Left ventricle myocardium superior (tissue), 1 donor: ENCODE measurements around the gene HYAL1. TPM values are rescaled to one million over a fixed set of nuclear protein-coding genes. Genes with fewer than 3 reads are reported as not detected.
"Not testable (repeated sequence)": the region's sequence is repeated elsewhere in the genome, so short reads cannot be mapped to it uniquely, and the experiment has no call there.

Experiments used
- ATAC-seq: fragments of 200-7000 bp; cut with Tn5 transposase; one replicate; pipeline ENCODE4 v1.9.1; 2020; ENCODE audit warnings: mild to moderate bottlenecking, moderate library complexity
- DNase-seq: peaks from one replicate; pipeline ENCODE4 v3.0.0-alpha.2; 2020
- intact Hi-C: fragments of 100-400 bp; cut with micrococcal nuclease; formaldehyde crosslinking; loops from one replicate; pipeline ENCODE4 v1.11.0; 2022
- total RNA-seq: library from RNA; stranded (reverse); fragmentation: NEBNext Ultra II Directional; extraction: Animal tissue kit (Norgen Biotek cat#: 25700); gene quantifications from one replicate; pipeline ENCODE4 v1.2.1, GENCODE V29; 2021
- donor health status: DM: no; HTN: yes; CAD: no; lungs with severe emphysema.

The HYAL1 gene
- total RNA-seq, 1 donor from 2014 or later, result 70.0 TPM

DNA sequence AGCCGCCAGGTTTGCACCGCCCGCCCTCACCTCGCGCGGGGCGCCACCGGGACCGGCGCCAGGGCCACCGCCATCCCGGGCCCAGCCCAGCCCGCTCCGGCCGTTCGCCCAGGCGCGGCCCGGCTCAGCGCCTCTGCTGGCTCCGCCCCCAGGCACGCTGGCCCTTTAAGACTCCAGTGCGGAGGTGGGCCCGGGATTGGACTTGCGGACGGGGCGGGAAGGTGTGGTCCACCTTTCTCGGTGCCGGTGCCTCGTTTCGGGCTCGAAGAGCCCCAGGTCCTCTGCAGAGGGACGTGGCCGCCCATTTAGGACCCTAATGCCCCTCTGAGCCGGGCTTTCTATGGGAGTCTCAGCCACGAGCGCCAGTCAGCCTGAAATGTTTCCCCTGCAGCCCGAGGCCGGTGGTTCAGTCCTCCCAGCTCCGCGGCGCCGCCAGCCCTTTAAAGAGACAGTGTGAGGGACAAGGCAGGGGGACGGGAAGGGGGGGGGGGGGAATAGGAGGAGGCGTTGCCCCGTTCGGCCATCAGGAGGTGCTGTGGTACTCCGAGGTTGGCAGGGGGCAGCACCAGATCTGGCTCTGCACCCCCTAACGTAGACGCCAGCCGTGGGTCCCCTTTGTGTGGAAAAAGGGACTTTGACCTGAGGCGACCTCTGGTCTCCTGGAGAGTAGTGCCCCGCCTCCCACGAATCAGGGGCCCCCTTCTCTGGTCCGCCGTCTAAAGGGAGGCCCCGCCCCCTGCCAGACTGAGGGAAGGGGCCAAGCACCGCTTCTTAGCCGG is 18.2 kb upstream of the HYAL1 start:
- intact Hi-C loops, result no loop called here
- ATAC-seq (peak; percentile 81), DNase-seq (peak; percentile 95)

DNA sequence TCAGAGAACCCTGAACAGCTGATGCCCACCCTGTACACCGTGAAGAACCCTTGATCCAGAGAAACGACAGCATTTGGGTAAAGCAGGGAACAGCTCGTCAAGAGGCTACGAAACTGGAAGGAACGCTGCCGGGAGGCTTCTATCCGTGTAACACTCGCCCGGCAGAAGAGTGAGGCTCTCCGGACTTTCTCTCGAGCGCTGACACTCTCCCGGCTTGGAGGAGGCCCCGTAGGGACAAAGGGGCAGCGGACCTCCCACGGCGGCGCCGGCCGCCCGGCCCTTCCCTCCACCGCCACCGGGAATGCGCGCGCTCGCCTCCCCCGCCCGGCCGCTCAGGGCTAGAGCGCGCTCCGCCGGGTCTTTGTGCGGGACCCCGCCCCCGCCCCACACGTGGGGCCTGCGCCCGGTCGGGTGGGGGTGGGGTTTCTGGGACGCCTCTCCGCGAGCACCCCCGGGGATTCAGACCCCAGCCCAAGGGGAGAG is 17.5 kb upstream of the HYAL1 start:
- DNase-seq (peak; percentile 90), ATAC-seq (peak; percentile 73)
- intact Hi-C loops, result no loop called here

DNA sequence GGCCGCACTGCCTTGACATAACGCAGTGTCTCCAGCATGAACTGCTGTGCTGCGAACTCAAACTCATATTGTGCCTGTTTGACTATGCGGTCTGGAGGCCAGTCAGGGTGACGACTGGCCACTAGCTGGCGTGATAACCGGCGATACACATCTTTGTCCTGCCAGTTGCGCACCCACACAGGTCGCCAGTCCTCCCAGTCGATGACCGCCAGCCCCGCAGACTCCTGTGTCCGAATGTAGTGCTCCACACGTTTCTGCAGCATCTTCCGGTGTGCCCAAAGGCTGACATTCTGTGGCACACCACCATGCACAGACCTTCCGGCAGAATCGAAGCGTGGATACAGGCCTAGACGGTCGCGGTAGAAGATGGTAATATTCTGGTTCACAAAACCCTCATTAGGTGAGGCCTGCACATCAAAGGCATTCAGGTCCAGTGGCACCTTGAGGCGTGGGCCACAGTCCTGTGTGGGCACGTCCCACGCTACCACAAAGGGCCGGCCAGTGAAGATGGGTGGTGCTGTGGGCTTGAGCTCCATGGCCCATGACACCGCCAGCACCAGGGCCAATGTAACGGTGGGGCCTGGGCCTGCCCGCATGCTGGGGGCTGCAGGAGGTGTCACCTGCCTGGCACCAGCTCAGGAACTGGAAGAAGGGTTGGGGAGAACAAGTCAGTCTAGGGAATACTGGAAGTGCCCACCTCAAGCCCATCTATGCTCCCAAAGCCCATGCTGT is 16.7 kb upstream of the HYAL1 start:
- no peak for DNase-seq

DNA sequence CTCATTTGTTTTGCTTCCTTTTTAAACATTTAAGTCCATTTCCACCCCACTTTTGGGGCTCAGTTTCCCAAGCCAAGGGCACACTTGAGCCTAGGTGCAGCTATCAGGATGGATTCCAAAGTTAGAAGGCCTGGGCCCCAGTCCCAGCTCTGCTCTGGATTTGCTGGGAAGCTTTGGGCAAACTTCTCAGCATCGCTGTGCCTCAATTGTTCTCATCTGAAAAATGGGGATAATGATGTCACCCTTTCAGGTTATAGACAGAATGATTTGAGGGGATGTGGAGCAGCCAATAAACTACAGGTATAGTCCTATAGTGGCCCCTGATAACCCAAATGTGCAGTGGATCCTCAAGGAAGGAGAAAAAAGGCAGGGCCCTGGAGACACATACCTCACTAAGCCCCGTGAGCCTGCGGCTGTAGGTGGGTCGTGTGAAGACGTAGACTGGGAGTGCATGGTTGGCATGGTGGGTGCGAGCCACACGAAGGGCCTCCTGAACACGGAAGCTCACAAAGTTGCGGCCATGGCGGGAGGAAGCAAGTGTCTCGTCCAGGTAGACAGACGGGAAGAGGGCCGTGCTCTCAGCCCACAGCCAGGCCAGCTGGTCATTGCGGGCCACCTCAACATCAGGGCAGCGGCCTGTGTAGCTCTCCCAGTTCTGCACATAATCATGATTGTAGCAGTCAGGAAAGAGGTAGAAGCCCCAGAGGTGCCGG is 16.0 kb upstream of the HYAL1 start:
- no peak for ATAC-seq
- intact Hi-C loops, result no loop called here
- no peak for DNase-seq

More for the DNA sequence above, 16.7 kb upstream of the HYAL1 start:
- intact Hi-C loops, result no loop called here
- no peak for ATAC-seq

DNA sequence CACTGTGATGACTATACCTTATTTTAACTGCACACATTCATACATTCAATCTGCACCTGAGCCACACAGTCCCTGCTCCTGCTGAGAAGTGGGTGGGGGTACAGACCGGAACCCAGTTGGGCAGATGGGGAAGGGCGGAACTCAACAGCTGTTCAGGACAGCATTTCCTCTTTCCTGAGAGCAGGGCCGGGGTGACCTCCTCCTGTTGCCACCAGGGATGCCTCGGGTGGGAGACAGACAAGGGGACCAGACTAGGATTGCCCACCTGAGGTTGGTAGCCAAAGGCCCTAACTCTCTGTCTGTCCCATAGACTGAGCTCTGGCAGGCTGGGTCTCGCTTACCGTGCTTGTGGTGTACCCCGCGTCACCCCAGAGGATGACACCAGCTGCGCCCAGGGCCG is 15.2 kb upstream of the HYAL1 start:
- intact Hi-C loops, result no loop called here
- no peak for ATAC-seq

DNA sequence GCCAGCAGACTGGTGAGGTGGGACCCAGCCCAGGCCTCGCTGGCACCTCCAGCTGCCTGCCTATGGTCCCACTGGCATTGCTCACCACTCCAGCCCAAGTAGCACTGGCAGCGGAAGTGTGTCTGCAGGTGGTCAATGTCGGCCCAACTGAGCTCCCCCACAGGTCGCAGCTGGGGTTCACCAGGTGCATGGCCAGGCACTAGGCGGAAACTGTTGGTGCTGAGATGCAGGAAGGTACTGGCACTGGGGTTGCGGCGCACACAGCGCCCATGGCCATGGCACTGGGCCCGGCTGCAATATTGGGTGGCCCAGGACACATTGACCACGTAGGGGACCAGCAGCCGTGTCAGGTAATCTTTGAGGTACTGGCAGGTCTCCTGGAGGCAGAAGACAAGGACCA is 14.8 kb upstream of the HYAL1 start:
- DNase-seq, result no peak
- intact Hi-C loops, result no loop called here
- no peak for ATAC-seq

More for the DNA sequence above, 15.2 kb upstream of the HYAL1 start:
- no peak for DNase-seq

DNA sequence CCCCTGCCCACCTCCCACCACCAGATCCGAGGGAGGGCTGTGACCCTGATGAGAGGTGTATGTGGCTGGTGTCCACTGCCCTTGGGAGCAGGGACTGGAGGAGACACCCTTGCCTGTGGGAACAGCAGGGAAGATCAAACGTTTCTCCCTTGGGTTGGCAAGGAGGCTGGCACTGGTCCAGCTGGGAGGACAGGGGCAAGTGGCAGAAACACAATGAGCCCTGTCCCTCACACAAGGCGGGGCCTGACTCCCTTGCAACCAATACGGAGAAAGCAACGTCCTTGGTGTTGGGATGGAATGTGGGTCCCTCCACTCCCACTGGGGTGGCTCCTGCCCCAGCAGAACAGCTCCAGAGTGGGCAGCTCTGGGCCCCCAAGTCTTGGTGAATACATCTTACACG is 13.9 kb upstream of the HYAL1 start:
- ATAC-seq (no peak), DNase-seq (peak; percentile 49)
- intact Hi-C loops, result no loop called here

DNA sequence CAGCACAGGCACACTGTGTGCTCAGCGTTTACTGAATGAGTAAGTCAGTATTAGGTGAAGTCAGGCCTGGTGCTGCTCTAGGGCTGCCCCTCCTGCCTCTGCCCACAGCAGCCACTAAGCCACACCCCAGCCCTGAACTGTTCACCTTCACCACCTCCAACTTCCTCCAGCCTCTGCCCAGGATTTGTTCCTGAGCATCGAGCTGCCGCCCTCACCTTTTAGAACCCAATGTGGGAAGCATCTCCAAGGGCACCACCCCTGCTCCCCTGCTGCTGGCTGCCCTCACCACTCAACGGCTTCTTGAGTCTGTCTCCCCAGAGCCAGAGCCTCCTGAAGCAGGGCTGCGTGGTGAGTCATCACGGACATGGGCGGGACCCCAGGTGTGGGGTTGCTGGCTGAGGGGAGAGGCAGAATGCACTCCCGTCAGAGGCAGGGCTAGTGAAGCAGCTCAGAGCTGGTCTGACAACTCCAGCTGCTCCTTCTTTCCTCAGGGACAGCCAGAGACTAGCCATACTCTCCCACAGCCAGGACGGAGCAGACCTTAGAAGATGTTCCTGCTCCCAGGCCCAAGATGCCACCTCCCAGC is 13.4 kb upstream of the HYAL1 start:
- intact Hi-C loops, result no loop called here
- ATAC-seq (no peak), DNase-seq (no peak)

DNA sequence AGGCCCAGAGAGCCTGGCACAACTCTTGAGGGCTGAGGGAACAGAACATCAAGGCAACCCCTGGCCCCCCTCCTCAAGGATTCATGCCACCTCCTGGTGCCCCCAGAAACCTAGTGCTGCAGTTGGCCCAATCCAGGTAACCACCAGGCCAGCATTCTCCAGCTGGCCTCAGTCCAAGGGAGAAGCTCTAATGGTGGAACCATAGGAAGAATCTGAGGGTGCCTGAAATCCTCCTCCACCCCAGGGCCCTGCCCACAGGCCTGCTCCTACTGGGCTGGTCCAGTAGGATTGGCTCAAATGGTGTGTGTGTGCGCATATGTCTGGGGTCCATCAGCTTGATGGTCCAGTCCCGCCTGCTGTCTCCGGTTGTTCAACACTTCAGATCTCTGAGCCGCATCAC is 11.4 kb upstream of the HYAL1 start:
- DNase-seq (no peak), ATAC-seq (no peak)
- intact Hi-C loops, result no loop called here

DNA sequence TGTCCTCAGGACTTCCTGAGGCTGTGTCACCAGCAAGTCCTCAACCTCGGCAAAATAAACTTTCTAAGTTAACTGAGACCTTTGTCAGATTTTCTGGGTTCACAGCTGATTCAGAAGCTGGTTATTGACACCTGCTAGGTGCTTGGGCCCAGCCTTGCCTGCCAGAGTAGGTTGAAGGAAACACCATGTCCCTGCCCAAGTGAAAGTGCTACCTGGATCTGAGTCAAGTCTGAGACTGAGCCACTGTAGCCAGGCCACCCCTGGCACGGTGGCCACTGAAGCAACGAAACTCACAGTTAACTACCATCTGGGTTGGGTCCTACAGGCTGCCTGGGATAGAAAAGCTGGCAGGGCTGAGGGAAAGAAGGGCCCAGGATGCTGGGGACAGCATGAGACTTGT is 11.0 kb upstream of the HYAL1 start:
- DNase-seq (no peak), ATAC-seq (peak; percentile 37)
- intact Hi-C loops, result no loop called here

DNA sequence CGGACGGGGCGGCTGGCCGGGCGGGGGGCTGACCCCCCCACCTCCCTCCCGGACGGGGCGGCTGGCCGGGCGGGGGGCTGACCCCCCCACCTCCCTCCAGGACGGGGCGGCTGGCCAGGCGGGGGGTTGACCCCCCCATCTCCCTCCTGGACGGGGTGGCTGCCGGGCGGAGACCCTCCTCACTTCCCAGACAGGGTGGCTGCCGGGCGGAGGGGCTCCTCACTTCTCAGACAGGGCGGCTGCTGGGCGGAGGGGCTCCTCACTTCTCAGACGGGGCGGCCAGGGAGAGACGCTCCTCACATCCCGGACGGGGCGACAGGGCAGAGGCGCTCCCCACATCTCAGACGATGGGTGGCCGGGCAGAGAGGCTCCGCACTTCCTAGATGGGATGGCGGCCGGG is 8.7 kb upstream of the HYAL1 start:
- intact Hi-C loops, ATAC-seq, DNase-seq: not testable (repeated sequence)

DNA sequence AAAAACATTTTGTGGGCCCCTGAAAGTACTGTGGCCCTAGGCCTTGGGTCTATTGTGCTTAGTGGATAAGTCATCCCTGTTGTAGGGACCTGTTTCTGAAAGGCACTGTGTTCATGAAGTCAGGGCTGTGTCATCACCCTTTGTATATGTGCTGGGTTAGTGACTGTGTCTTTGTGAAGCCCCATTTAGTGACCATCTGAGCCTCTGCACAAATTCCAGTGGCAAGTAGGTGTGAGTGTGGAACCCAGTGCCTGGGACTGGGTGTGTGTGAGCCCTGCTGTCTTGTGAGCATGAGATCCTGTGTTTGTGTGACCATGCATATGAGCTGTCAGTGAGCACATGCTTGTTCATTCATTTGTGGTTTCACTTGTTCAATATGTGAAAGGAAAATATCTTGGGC is 1.2 kb upstream of the HYAL1 start:
- ATAC-seq (no peak), DNase-seq (no peak)
- intact Hi-C loops, result no loop called here

DNA sequence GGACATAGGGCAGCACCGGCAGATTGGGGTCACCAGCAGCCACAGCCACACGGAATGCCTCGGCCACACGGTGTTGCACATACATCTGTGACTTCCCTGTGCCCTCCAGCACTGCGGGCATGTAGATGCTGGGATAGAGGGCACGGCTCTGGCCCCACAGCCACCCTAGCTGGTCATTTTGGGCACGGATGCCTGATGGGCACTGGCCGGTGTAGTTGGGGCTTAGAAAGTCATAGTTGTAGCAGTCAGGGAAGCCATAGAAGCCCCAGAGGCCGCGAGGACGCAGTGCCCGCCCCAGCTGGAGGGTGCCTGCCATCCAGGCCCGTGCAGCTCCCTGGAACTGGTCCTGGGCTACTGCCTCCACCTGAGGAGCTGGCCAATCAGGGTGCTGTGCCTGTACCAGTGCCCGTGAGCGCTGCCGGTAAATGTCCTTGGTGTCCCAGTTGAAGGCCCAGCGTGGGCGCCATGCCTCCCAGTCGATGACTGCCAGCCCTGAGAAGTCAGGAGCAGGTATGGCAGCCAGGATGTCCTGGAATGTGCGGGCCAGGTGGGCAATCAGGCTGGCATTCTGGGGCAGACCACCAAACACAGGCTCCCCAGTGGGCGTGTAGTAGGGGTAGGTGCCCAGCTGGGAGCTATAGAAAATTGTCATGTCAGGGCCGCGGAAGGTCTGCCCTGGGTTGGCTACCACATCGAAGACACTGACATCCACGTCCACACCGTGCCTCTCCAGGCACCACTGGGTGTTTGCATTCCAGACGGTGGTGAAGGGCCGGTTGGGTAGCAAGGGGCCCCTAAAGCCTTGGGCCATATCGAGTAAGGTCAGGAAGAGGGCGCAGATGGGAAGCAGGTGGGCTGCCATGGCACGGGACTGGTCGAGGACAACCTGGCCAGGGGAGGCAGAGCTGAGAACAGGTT is 1.0 kb downstream of the HYAL1 start:
- intact Hi-C loops, result no loop called here
- DNase-seq (peak; percentile 47), ATAC-seq (no peak)

DNA sequence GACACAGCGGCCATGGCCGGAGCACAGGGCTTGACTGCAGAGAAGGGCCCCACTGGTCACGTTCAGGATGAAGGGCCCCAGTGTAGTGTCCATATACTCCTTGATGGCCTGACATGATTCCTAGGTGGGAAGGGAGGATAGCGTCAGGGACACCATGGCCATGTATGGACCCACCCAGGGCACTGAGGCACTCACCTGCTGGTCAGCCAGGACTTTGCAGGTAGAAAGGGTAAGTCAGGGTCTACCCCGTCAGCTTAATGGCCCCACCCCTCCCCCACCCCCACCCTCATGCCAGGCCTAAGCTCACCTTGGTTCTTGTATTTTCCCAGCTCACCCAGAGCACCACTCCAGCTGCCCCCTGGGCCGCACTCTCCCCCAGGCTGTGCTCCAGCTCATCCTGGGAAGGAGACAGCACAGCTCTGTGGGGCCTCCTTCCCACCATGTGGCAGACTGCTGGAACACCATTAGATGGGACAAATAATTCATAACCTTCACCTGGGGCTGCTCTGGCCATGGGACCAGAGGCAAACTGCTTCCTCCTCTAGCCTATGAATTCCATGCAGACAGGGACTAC is 2.6 kb downstream of the HYAL1 start:
- ATAC-seq, result no peak
- intact Hi-C loops, result no loop called here

DNA sequence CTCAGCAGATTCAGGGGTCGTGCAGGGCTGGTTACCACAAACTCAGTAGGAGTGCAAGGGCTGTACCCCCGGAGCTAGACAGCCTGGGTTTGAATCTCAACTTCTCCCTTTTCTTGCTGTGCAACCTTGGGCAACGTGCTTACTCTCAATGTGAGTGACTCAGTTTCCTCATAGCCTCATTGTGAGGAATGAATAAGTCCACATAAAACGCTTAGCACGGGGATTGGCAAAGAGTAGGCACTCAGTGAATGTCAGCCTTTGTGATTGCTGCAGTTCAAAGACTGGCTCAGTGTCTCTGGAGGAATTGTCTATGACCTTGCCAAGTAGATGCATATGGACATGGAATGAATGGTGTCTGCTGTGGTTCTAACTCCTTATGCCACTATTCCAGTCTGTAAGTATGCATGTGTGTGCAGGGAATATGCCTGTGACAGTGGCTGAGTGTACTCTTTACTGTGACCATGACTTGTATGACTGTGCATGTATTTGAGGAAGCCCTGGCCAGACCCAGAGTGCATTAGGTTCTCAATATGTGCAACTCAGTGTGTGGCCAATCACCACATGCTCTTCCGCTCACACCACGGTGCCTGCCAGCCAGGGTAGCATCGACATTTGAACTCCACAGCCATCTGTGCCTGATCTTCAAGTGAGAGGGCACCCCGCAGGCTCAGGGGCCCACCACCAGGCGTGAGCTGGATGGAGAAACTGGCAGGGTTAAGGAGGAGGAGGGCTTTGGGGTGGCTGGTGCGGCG is 3.3 kb downstream of the HYAL1 start:
- ATAC-seq (peak; percentile 0), DNase-seq (peak; percentile 52)
- intact Hi-C loops, result no loop called here

More for the DNA sequence above, 2.6 kb downstream of the HYAL1 start:
- DNase-seq, result no peak

DNA sequence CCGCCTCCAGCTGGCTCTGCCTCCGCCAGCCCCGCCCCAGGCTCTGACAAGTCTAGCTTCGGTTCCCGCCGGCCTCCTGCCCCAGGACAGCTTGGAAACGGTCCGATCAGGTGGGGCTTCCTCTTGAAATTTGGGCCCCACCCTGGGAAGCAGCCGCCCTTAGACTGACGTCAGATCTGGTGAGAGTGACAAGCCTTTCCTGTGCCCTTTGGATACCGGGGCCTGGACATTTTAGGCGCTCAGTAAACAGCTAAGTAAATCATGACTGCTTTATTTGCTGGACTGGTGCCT is 3.8 kb downstream of the HYAL1 start:
- DNase-seq, result no peak
- intact Hi-C loops, result no loop called here
- ATAC-seq, result no peak

DNA sequence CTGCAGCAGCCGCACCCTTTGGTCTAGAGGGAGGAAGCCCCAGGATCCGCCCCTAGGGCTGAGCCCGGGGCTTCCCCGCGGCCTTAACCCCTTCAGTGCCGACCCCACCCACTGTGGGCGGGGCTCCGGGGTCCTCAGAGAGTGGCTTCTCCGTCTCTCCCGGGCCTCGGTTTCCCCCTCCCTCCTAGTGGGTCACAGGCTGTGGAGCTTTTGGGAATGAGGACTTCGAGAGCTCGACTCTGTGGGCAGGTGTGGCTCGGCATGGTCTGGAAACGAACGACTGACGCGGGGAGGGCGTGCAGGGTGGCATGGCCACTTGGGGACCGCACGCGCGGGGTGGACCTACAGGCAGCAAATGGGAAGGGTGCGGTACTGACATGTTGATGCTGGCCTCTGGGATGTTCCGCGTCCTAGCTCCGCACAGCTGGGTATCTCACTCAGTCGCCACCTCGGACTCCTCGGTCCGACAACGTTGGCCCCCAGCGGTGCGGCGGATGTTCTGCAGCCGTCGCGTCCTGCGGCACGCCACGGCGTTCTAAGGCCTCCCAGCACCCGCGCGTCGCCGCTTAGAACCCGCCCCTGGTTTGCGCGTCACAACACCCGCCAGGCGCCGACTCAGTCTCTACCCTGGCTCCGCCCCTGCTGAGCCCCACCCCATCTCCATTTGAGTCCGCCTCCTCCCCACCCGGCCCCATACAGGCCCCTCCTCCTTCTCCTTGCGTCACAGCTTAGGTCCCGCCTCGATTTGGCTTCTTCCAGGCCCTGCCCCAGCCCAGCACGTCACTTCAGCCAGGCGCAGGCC is 4.3 kb downstream of the HYAL1 start, which contains the start of the genes HYAL3 and NAA80:
TSS of gene HYAL3 (minus strand) at position 570 of the 802 bp plus-strand sequence. CDS start 3,803 bp downstream, outside the sequence.
TSS of gene NAA80 (minus strand) at position 570 of the 802 bp plus-strand sequence. CDS start 1,942 bp downstream, outside the sequence.
- ATAC-seq (peak; percentile 85), DNase-seq (peak; percentile 100)
- intact Hi-C loops, result no loop called here
